IMR-90 (cell line): ENCODE data around the gene DAD1. TPM values are rescaled to one million over a fixed set of nuclear protein-coding genes. Genes with fewer than 3 reads are reported as not detected.

Experiments used
- ATAC-seq: fragments of 200-7000 bp; cut with Tn5 transposase; 2 replicates; pipeline ENCODE4 v1.9.1; 2020; ENCODE audit warnings: low read depth, mild to moderate bottlenecking, moderate library complexity
- BruUV-seq: library from RNA; stranded (reverse); fragments of 400-500 nt; replicated peaks from 2 replicates; lab custom pipeline; 2021; lab: Mats Ljungman, UMichigan
- CTCF ChIA-PET: fragments of 300-600 bp; formaldehyde crosslinking; extraction: SDS; loops from one replicate; lab custom pipeline; 2021; ENCODE audit warnings: antibody characterized with exemption; lab: Yijun Ruan, JAX
- POLR2A ChIA-PET: fragments of 300-600 bp; sonication (Branson Sonifier 250); formaldehyde crosslinking; loops from one replicate; lab custom pipeline; 2022; ENCODE audit warnings: antibody characterized with exemption; ENCODE audit not compliant: unreplicated experiment; lab: Charles Lee
- DNase-seq: peaks from one replicate; pipeline ENCODE4 v3.0.0; 2013
- H2AFZ ChIP-seq: replicated peaks from 2 replicates; pipeline ENCODE3; 2013; ENCODE audit warnings: low read length, mild to moderate bottlenecking; ENCODE audit not compliant: poor library complexity
- H2AK5ac ChIP-seq: 2 replicates; pipeline ENCODE4 v1.6.1; 2013; ENCODE audit warnings: low read depth, low read length, inconsistent platforms
- H2AK9ac ChIP-seq: replicated peaks from 2 replicates; pipeline ENCODE3; 2013; ENCODE audit warnings: mild to moderate bottlenecking, low read depth, low read length, moderate library complexity; ENCODE audit not compliant: poor library complexity
- H2BK120ac ChIP-seq: 2 replicates; pipeline ENCODE4 v1.6.1; 2013; ENCODE audit warnings: low read depth, low read length, inconsistent platforms
- H2BK15ac ChIP-seq: 3 replicates; pipeline ENCODE4 v1.6.1; 2013; ENCODE audit warnings: low read depth, low read length, inconsistent platforms
- H2BK20ac ChIP-seq: 2 replicates; pipeline ENCODE4 v1.6.1; 2013; ENCODE audit warnings: low read depth, mild to moderate bottlenecking, inconsistent platforms, low read length, moderate library complexity
- H2BK5ac ChIP-seq: 2 replicates; pipeline ENCODE4 v1.6.1; 2013; ENCODE audit warnings: mild to moderate bottlenecking, low read depth, low read length, inconsistent platforms; ENCODE audit not compliant: poor library complexity, severe bottlenecking
- H3K14ac ChIP-seq: replicated peaks from 2 replicates; pipeline ENCODE4 v1.6.1; 2013; ENCODE audit warnings: low read depth, low read length, inconsistent platforms
- H3K18ac ChIP-seq: 2 replicates; pipeline ENCODE4 v1.6.1; 2013; ENCODE audit warnings: low read depth, low read length, control low read depth
- H3K23ac ChIP-seq: 2 replicates; pipeline ENCODE4 v1.6.1; 2013; ENCODE audit warnings: low read depth, low read length, inconsistent platforms
- H3K27ac ChIP-seq: 2 replicates; pipeline ENCODE4 v1.5.1; 2013; ENCODE audit warnings: mild to moderate bottlenecking, control low read depth, low read length; ENCODE audit not compliant: insufficient read depth
- H3K27me3 ChIP-seq: 2 replicates; pipeline ENCODE4 v1.6.1; 2013; ENCODE audit warnings: low read length; ENCODE audit not compliant: control insufficient read depth, insufficient read depth
- H3K36me3 ChIP-seq: 2 replicates; pipeline ENCODE4 v1.6.1; 2013; ENCODE audit warnings: low read length, mixed read lengths; ENCODE audit not compliant: control insufficient read depth, insufficient read depth
- H3K4ac ChIP-seq: 2 replicates; pipeline ENCODE4 v1.6.1; 2013; ENCODE audit warnings: low read depth, low read length, inconsistent platforms
- H3K4me1 ChIP-seq: 2 replicates; pipeline ENCODE4 v1.6.1; 2013; ENCODE audit warnings: low read length, mixed read lengths; ENCODE audit not compliant: control insufficient read depth, insufficient read depth
- H3K4me2 ChIP-seq: 2 replicates; pipeline ENCODE4 v1.6.1; 2013; ENCODE audit warnings: low read depth, mild to moderate bottlenecking, control low read depth, low read length, moderate library complexity
- H3K4me3 ChIP-seq: 2 replicates; pipeline ENCODE4 v1.5.1; 2013; ENCODE audit warnings: low read depth, mild to moderate bottlenecking, control low read depth, low read length, moderate library complexity; ENCODE audit not compliant: insufficient read depth
- H3K56ac ChIP-seq: 2 replicates; pipeline ENCODE4 v1.6.1; 2013; ENCODE audit warnings: low read length, inconsistent platforms; ENCODE audit not compliant: insufficient read depth; ENCODE audit errors: extremely low read depth
- H3K79me1 ChIP-seq, 2 experiments: 2 replicates each; pipeline ENCODE4 v1.6.1; 2013; ENCODE audit warnings: low read length in 2 of 2, inconsistent platforms in 1 of 2, low read depth in 1 of 2
- H3K9ac ChIP-seq: 2 replicates; pipeline ENCODE4 v1.6.1; 2013; ENCODE audit warnings: low read depth, low read length, control low read depth
- H3K9me1 ChIP-seq: 2 replicates; pipeline ENCODE4 v1.6.1; 2013; ENCODE audit warnings: low read length, inconsistent platforms; ENCODE audit not compliant: insufficient read depth
- H3K9me3 ChIP-seq: 2 replicates; pipeline ENCODE4 v1.6.1; 2013; ENCODE audit warnings: low read length; ENCODE audit not compliant: control insufficient read depth, insufficient read depth
- H4K20me1 ChIP-seq: 2 replicates; pipeline ENCODE4 v1.6.1; 2013; ENCODE audit warnings: low read length, inconsistent platforms; ENCODE audit not compliant: insufficient read depth
- H4K5ac ChIP-seq: 2 replicates; pipeline ENCODE4 v1.6.1; 2013; ENCODE audit warnings: mild to moderate bottlenecking, low read depth, low read length, control low read depth
- H4K8ac ChIP-seq, 2 experiments: 2 replicates each; pipeline ENCODE4 v1.6.1; 2013; ENCODE audit warnings: low read depth in 2 of 2, low read length in 2 of 2, control low read depth in 1 of 2, inconsistent platforms in 1 of 2
- H4K91ac ChIP-seq: 2 replicates; pipeline ENCODE4 v1.6.1; 2013; ENCODE audit warnings: low read depth, low read length, inconsistent platforms; ENCODE audit not compliant: insufficient read depth
- BHLHE40 ChIP-seq: fragments of 150-350 bp; IDR thresholded peaks from 2 replicates; pipeline ENCODE4 v1.6.1; 2016; ENCODE audit warnings: mild to moderate bottlenecking, low read depth, low read length
- CEBPB ChIP-seq: IDR thresholded peaks from 2 replicates; pipeline ENCODE4 v1.6.1; 2012; ENCODE audit warnings: low read depth, low read length, improper control_type of control experiment
- CHD1 ChIP-seq: IDR thresholded peaks from 2 replicates; pipeline ENCODE4 v1.6.1; 2012; ENCODE audit warnings: low read depth, low read length, improper control_type of control experiment
- CTCF ChIP-seq: conservative IDR thresholded peaks from 2 replicates; pipeline ENCODE4 v1.5.1; 2012; ENCODE audit warnings: mild to moderate bottlenecking, low read depth, low read length, improper control_type of control experiment
- ELK1 ChIP-seq: fragments of 150-350 bp; IDR thresholded peaks from 2 replicates; pipeline ENCODE4 v1.6.1; 2016; ENCODE audit warnings: low read depth, mild to moderate bottlenecking, low read length, moderate library complexity, borderline replicate concordance
- FOS ChIP-seq: fragments of 150-350 bp; IDR thresholded peaks from 2 replicates; pipeline ENCODE4 v1.6.1; 2016; ENCODE audit warnings: low read depth, low read length
- MAFK ChIP-seq: IDR thresholded peaks from 2 replicates; pipeline ENCODE4 v1.6.1; 2012; ENCODE audit warnings: low read depth, low read length, improper control_type of control experiment
- MAZ ChIP-seq: IDR thresholded peaks from 2 replicates; pipeline ENCODE4 v1.6.1; 2012; ENCODE audit warnings: low read depth, mild to moderate bottlenecking, low read length, improper control_type of control experiment, moderate library complexity, borderline replicate concordance
- MXI1 ChIP-seq: IDR thresholded peaks from 2 replicates; pipeline ENCODE4 v1.6.1; 2012; ENCODE audit warnings: low read depth, mild to moderate bottlenecking, low read length, moderate library complexity, borderline replicate concordance
- NFE2L2 ChIP-seq: fragments of 150-350 bp; IDR thresholded peaks from 2 replicates; pipeline ENCODE4 v1.6.1; 2016; ENCODE audit warnings: low read depth, mild to moderate bottlenecking, low read length
- POLR2A ChIP-seq: IDR thresholded peaks from 2 replicates; pipeline ENCODE4 v1.6.1; 2012; ENCODE audit warnings: mild to moderate bottlenecking, low read depth, low read length
- RAD21 ChIP-seq: IDR thresholded peaks from 2 replicates; pipeline ENCODE4 v1.6.1; 2012; ENCODE audit warnings: low read length, improper control_type of control experiment
- RCOR1 ChIP-seq: IDR thresholded peaks from 2 replicates; pipeline ENCODE4 v1.6.1; 2012; ENCODE audit warnings: mild to moderate bottlenecking, low read length, improper control_type of control experiment; ENCODE audit not compliant: insufficient replicate concordance
- RFX5 ChIP-seq: IDR thresholded peaks from 2 replicates; pipeline ENCODE4 v1.8.0; 2012; ENCODE audit warnings: low read depth, mild to moderate bottlenecking, low read length, moderate library complexity
- SMC3 ChIP-seq: fragments of 150-350 bp; IDR thresholded peaks from 2 replicates; pipeline ENCODE4 v1.6.1; 2016; ENCODE audit warnings: low read depth, mild to moderate bottlenecking, antibody characterized with exemption, low read length, moderate library complexity
- USF2 ChIP-seq: fragments of 150-350 bp; IDR thresholded peaks from 2 replicates; pipeline ENCODE4 v1.6.1; 2017; ENCODE audit warnings: mild to moderate bottlenecking, antibody characterized with exemption, low read length, low read depth
- WGBS, 2 experiments: methylation state at CpG; one replicate each; pipeline versions ENCODE4 v1.1.5 to v1.1.7; 2013; ENCODE audit warnings: missing lambda C conversion rate in 2 of 2; ENCODE audit not compliant: insufficient read length in 1 of 2; ENCODE audit errors: extremely low coverage in 2 of 2; 5-methylcytosine and 5-hydroxymethylcytosine counted together
- dilution Hi-C: fragments of 300-500 bp; cut with HindIII; formaldehyde crosslinking; loops from one replicate; pipeline ENCODE4 v1.14.3; 2018; ENCODE audit warnings: low sequenced_read_pairs; ENCODE audit not compliant: unreplicated experiment
- in situ Hi-C: fragments of 300-500 bp; cut with MboI; formaldehyde crosslinking; loops from 3 replicates; pipeline ENCODE4 v1.14.3; 2019; ENCODE audit warnings: low sequenced_read_pairs, inconsistent platforms, mixed read lengths
- intact Hi-C: fragments of 100-400 bp; cut with micrococcal nuclease; formaldehyde crosslinking; loops from 2 replicates; pipeline ENCODE4 v1.10.0; 2022
- polyA plus RNA-seq, 3 experiments: library from polyadenylated mRNA; depleted of rRNA; stranded (reverse); fragments of >200 nt; gene quantifications; 2 replicates each; pipeline ENCODE4 v1.2.3, GENCODE V29; 2012; ENCODE audit warnings: low replicate concordance in 1 of 3
- total RNA-seq: library from RNA; depleted of rRNA; stranded (reverse); fragments of >200 nt; gene quantifications from 2 replicates; pipeline ENCODE4 v1.2.3, GENCODE V29; 2012

Gene DAD1
- total and polyA plus RNA-seq, 2 of the 4 experiments (the other 2 are of a cell fraction) = 396 to 496 TPM

GRCh38 chr14:22614240-22614799, 25.3 kb upstream of the DAD1 start:
- intact Hi-C loops (no loop called here), in situ Hi-C loops (no loop called here), dilution Hi-C loops (no loop called here)
- peak; percentile 90 for TF ChIP-seq BHLHE40
- TF ChIP-seq ELK1 = no peak
- no peak for TF ChIP-seq CHD1
- TF ChIP-seq FOS = peak; percentile 57
- no peak for TF ChIP-seq SMC3
- TF ChIP-seq USF2 = peak; percentile 36; the same call in 1 of the 2 replicates
- TF ChIP-seq MAZ = peak; percentile 47; the same call in 1 of the 2 replicates
- peak; percentile 66 for TF ChIP-seq RCOR1
- TF ChIP-seq MAFK = no peak; the same call in 1 of the 2 replicates
- TF ChIP-seq POLR2A = 0 out of 2 replicates have a peak, but pooled peaks have one; percentile 8
- TF ChIP-seq RFX5 = no peak
- TF ChIP-seq RAD21 = no peak
- peak; percentile 79 for TF ChIP-seq CEBPB
- TF ChIP-seq NFE2L2 = no peak
- no peak for TF ChIP-seq MXI1
- no peak for TF ChIP-seq CTCF
- no peaks in the 10 kb centered on the region; a peak in 1 of 4 replicates for H3K79me1 ChIP-seq
- peaks cover 31% of the 10 kb centered on the region for H3K9me1 ChIP-seq
- H2BK15ac ChIP-seq = no peak overlapping the region
- no peak overlapping the region for H4K91ac ChIP-seq
- H4K20me1 ChIP-seq = no peaks in the 10 kb centered on the region
- ATAC-seq (peak; percentile 92), DNase-seq (peak; percentile 98)
- no peaks in the 10 kb centered on the region for H3K9me3 ChIP-seq
- H2AK9ac ChIP-seq = no peak overlapping the region
- CTCF ChIA-PET = no interaction called here
- H2BK20ac ChIP-seq = no peak overlapping the region
- peaks cover 7% of the 10 kb centered on the region for H3K4me1 ChIP-seq
- no TSS peak for BruUV-seq
- no CpG with 5 or more reads among the region's 6 CpGs for WGBS, 2 experiments
- H3K4ac ChIP-seq = no peak overlapping the region; the same call in 1 of the 2 replicates
- no peak overlapping the region for H3K14ac ChIP-seq
- no peak overlapping the region for H4K5ac ChIP-seq
- no peak overlapping the region; a peak in 1 of 4 replicates for H4K8ac ChIP-seq
- H3K27ac ChIP-seq = no peak overlapping the region
- H2AFZ ChIP-seq = peak overlapping the region; percentile 38
- no peak overlapping the region for H3K56ac ChIP-seq
- H2BK120ac ChIP-seq = peak overlapping the region; percentile 55; the same call in 1 of the 2 replicates
- H3K4me2 ChIP-seq = peak overlapping the region; percentile 17; the same call in 1 of the 2 replicates
- POLR2A ChIA-PET = no interaction called here
- H2BK5ac ChIP-seq = peak overlapping the region; percentile 41
- H3K36me3 ChIP-seq = peaks cover 28% of the 10 kb centered on the region
- H3K27me3 ChIP-seq = no peaks in the 10 kb centered on the region
- no peak overlapping the region for H3K4me3 ChIP-seq
- H3K23ac ChIP-seq = no peak overlapping the region
- H3K18ac ChIP-seq = no peak overlapping the region
- H2AK5ac ChIP-seq = no peak overlapping the region
- no peak overlapping the region for H3K9ac ChIP-seq
